KBM-7 (cell line): ENCODE data around the gene TEX30.
A peak's percentile ranks its signal among the peaks of the same experiment; 100 is the strongest.
"Not testable (repeated sequence)": the region's sequence is repeated elsewhere in the genome, so short reads cannot be mapped to it uniquely, and the experiment has no call there.

Experiments used
- DNase-seq: peaks from one replicate; pipeline ENCODE4 v3.0.0-alpha.2; 2015
- in situ Hi-C: fragments of 300-500 bp; cut with MboI; formaldehyde crosslinking; loops from 2 replicates; pipeline ENCODE4 v1.14.3; 2020; ENCODE audit warnings: low sequenced_read_pairs, low pct_unique_long_range_greater_than_20kb, mixed read lengths

The TEX30 gene

GRCh38 chr13:102781591-102781990 is 8.0 kb upstream of the TEX30 start:
- DNase-seq: no peak
- in situ Hi-C loops: no loop called here

- DNase-seq: peak; percentile 35
Measured at GRCh38 chr13:102780656-102781055, 7.1 kb upstream of the TEX30 start.

GRCh38 chr13:102779436-102780159 is 6.0 kb upstream of the TEX30 start:
- in situ Hi-C loops: no loop called here
- DNase-seq: peak; percentile 95

More at GRCh38 chr13:102780656-102781055, 7.1 kb upstream of the TEX30 start:
- in situ Hi-C loops: not testable (repeated sequence)

GRCh38 chr13:102777736-102778135 is 4.2 kb upstream of the TEX30 start:
- in situ Hi-C loops: no loop called here
- DNase-seq: no peak

- no peak for DNase-seq
- in situ Hi-C loops: no loop called here
Measured at GRCh38 chr13:102776271-102776670, 2.7 kb upstream of the TEX30 start.

GRCh38 chr13:102774591-102775520 is 1.3 kb upstream of the TEX30 start:
- peak; percentile 84 for DNase-seq
- in situ Hi-C loops: no loop called here

- in situ Hi-C loops: no loop called here
- DNase-seq: no peak
Measured at GRCh38 chr13:102774214-102774568, 605 bp upstream of the TEX30 start.

GRCh38 chr13:102772042-102772425 is 1.6 kb downstream of the TEX30 start:
- in situ Hi-C loops: no loop called here

GRCh38 chr13:102771298-102772041 is 2.1 kb downstream of the TEX30 start:
- DNase-seq: peak; percentile 46

More at GRCh38 chr13:102772042-102772425, 1.6 kb downstream of the TEX30 start:
- DNase-seq: peak; percentile 62

GRCh38 chr13:102770435-102770834 is 3.2 kb downstream of the TEX30 start:
- in situ Hi-C loops: no loop called here
- no peak for DNase-seq

More at GRCh38 chr13:102771298-102772041, 2.1 kb downstream of the TEX30 start:
- in situ Hi-C loops: no loop called here

- in situ Hi-C loops: no loop called here
- DNase-seq: peak; percentile 23
Measured at GRCh38 chr13:102769679-102770078, 3.9 kb downstream of the TEX30 start.

- DNase-seq: no peak
- in situ Hi-C loops: no loop called here
Measured at GRCh38 chr13:102768909-102769308, 4.7 kb downstream of the TEX30 start.

- DNase-seq: no peak
- in situ Hi-C loops: no loop called here
Measured at GRCh38 chr13:102763741-102764140, 9.8 kb downstream of the TEX30 start.

GRCh38 chr13:102761071-102761470 is 12.5 kb downstream of the TEX30 start:
- in situ Hi-C loops: no loop called here
- no peak for DNase-seq

- in situ Hi-C loops: no loop called here
- DNase-seq: no peak
Measured at GRCh38 chr13:102758842-102759241, 14.7 kb downstream of the TEX30 start.

GRCh38 chr13:102757006-102757405 is 16.6 kb downstream of the TEX30 start:
- in situ Hi-C loops: no loop called here
- DNase-seq: no peak

- DNase-seq: no peak
- in situ Hi-C loops: no loop called here
Measured at GRCh38 chr13:102751886-102752285, 21.7 kb downstream of the TEX30 start.

- in situ Hi-C loops: no loop called here
- no peak for DNase-seq
Measured at GRCh38 chr13:102742506-102742905, 31.1 kb downstream of the TEX30 start.

- no peak for DNase-seq
- in situ Hi-C loops: no loop called here
Measured at GRCh38 chr13:102742101-102742500, 31.5 kb downstream of the TEX30 start.
